M059J (cell line): ENCODE results near the gene PITHD1. TPM values are rescaled to one million over a fixed set of nuclear protein-coding genes. Genes with fewer than 3 reads are reported as not detected.
"Not testable (repeated sequence)": the region's sequence is repeated elsewhere in the genome, so short reads cannot be mapped to it uniquely, and the experiment has no call there.

Experiments
- DNase-seq: peaks from one replicate; pipeline ENCODE4 v3.0.0-alpha.2; 2012; ENCODE audit warnings: low read depth
- total RNA-seq: library from RNA; depleted of rRNA; stranded (reverse); fragments of >200 nt; shearing (Covaris generic); gene quantifications from 2 replicates; pipeline ENCODE4 v1.2.3, GENCODE V29; 2014; rRNA removed

Gene PITHD1
- 81.8 and 95.6 TPM in 2 replicates for total RNA-seq

- peak; percentile 80 for DNase-seq
Measured at GRCh38 chr1:23777979-23778814, at the start of gene PITHD1. Gene PITHD1, plus strand, starts transcription at chr1:23778418. Its CDS starts 98 bp downstream, at chr1:23778516.

- DNase-seq: peak; percentile 50
Measured at GRCh38 chr1:23732363-23733224, 45.6 kb upstream of the PITHD1 start.

DNA sequence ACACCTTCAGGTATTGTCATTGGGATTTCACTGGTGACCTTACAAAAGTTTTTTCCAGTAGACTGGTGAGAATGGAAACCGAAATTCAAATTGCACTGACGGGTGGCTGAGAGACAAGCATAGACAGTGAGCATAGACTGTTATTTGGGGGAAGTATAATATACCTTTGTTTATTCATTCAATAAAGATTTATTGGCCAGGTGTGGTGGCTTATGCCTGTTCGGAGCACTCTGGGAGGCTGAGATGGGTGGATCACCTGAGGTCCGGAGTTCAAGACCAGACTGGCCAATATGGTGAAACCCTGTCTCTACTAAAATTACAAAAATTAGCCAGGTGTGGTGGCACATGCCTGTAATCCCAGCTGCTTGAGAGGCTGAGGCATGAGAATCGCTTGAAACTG lies 44.9 kb upstream of the PITHD1 start:
- DNase-seq: not testable (repeated sequence)

GRCh38 chr1:23736437-23737134 lies 41.6 kb upstream of the PITHD1 start:
- no peak for DNase-seq

DNA sequence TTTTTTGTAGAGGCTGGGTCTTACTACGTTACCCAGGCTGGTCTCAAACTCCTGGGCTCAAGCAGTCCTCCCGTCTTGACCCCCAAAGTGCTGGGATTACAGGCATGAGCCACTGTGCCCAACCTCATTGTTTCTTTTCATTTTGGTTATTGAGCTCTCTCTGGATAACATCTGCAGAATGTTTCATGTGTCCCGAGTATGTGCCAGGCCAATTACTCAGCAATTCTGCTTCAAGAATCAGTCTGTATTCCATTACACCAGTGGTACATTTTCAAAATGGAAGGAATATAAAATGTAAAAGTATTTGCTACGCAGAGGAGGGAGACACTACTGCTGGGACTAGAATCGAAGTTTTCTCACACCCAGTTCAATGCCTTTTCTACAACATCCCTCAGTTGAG lies 36.6 kb upstream of the PITHD1 start:
- no peak for DNase-seq

DNA sequence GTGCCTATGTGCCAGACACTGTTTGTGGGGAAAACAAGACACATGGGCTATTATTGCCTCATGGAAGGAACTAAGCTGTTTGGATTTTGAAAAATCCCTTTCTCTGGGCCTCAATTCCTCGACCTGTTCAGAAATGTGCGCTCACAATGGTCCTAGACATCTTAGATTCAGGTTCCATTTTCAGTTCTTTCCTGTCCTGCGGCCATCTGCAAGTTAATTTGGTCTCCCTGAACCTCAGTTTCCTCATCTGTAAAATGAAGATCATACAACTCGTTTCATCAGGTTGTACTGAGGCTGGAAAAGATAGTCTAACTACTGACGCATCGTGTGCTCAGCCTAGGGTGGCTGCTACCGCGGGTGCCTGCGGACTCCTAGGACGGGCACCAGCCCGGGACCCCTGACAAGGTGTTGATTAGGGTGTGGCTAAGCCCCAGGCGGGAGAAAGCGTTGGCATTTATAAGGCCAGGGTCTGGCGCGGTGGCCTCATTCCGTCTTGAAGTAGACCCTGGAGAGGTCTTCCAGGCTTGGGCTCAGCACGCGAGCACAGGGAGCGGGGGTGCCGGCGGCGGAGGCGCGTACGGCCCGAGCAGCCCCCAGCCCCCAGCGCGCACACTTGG lies 35.4 kb upstream of the PITHD1 start:
- no peak for DNase-seq

- peak; percentile 70 for DNase-seq
Measured at GRCh38 chr1:23743287-23744152, 34.7 kb upstream of the PITHD1 start, which contains the start of gene ELOA. Gene ELOA, plus strand, starts transcription at chr1:23743471. Its CDS starts 33 bp downstream, at chr1:23743504.

DNA sequence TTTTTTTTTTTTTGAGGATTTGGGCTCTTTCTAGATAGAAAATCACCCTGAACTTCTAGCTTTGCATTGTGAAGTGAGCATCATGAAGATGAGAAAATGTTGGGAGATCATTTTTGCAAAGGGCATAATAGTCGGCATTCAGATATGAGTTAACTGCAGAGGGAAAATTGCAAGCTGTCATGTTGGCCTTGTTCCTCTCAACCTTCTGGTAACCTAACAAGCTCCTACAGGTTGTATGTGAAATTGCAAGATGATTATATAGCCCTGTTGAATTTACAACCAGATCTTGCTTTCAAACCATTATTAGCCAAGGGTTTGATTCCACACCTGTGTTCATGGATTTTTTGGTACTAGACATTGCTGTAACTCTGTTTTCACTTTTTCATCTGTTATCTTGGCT lies 32.7 kb upstream of the PITHD1 start:
- peak; percentile 39 for DNase-seq

GRCh38 chr1:23748016-23748415 lies 30.2 kb upstream of the PITHD1 start:
- DNase-seq: no peak

GRCh38 chr1:23751050-23751814 lies 27.0 kb upstream of the PITHD1 start:
- peak; percentile 67 for DNase-seq

- DNase-seq: no peak
Measured at GRCh38 chr1:23751815-23752200, 26.4 kb upstream of the PITHD1 start.

DNA sequence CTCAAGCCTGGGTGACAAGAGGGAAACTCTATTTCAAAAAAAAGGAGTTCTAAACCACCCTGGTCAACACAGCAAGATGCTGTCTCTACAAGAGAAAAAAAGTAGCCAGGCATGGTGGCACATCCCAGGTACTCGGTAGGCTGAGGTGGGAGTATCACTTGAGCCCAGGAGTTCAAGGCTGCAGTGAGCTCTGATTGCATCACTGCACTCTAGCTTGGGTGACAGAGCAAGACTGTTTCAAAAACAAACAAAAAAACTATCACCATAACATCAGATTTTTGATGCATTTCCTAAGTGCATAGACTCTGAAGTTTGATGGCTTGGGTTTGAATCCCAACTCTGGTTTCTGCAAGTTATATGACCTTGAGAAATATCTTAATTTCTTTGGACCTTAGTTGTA lies 25.3 kb upstream of the PITHD1 start:
- no peak for DNase-seq

GRCh38 chr1:23756676-23757075 lies 21.5 kb upstream of the PITHD1 start:
- DNase-seq: peak; percentile 83

DNA sequence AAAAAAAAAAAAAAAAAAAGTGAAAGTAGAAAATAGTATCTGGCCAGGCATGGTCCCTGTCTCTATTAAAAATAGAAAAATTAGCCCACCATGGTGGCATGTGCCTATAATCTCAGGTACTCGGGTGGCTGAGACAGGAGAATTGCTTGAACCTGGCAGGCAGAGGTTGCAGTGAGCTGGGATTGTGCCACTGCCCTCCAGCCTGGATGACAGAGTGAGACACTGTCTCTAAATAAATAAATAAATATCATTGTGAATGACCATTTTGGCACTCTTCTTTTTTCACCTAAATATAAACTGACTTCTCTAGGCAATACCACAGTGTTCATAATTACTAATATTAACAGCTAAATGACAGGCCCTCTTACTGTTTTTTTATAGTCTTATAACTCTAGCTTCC lies 20.4 kb upstream of the PITHD1 start:
- no peak for DNase-seq

DNA sequence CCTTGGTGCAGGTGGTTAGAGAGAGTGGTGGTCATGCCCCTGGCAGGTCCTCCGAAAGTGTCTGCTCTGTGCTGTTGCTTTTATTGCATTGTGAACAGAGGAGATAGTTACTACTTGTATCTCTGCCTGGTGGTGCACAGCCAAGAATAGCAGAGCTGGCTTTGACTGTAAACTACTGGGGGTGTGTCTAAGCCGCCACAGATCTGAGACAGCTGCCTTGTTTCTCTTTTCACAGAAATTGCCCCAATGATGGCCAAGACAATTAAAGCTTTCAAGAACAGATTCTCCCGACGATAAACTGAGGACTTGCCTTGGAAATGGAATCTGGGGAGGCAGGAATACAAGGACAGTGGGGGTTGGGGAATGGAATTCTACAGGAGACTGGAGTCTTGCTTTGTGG lies 18.9 kb upstream of the PITHD1 start:
- DNase-seq: no peak

DNA sequence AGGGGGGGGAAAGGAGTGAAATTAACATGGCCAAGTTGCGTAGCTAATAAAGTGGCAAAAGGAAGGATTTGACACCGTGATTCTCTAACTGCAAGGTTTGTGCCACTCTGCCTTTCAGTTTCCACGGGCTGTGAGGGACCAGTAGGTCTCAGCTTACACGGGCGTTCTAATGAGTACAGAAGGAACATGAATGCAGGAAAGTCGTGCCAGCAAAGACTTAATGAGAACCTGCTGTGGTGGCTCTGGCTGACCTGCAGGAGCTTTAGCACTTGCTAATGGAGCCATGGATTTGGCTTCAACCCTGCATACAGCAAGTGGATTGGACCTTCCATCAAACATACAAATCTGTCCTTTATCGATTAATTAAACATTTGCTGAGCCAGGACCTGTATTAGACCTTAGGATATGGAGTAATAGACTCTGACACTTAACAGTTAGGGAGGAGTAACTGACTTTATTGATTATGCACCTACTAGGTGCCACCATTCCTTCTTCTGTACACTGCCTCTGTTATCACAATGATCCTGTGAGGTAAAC lies 15.1 kb upstream of the PITHD1 start:
- no peak for DNase-seq

GRCh38 chr1:23768733-23769132 lies 9.5 kb upstream of the PITHD1 start:
- DNase-seq: no peak

- peak; percentile 82 for DNase-seq
Measured at GRCh38 chr1:23772049-23772853, 6.0 kb upstream of the PITHD1 start.

- DNase-seq: no peak
Measured at GRCh38 chr1:23772854-23773242, 5.4 kb upstream of the PITHD1 start.
